Suprapubic skin (tissue), 4 donors: ENCODE data around the gene TMEM170B.

Experiments used
- EP300 ChIP-seq: sonication (generic); formaldehyde crosslinking; IDR thresholded peaks from one replicate; pipeline ENCODE4 v1.6.1; 2017; ENCODE audit warnings: antibody characterized with exemption
- POLR2AphosphoS5 ChIP-seq, 3 donors: sonication (generic); formaldehyde crosslinking; IDR thresholded peaks; one replicate each; pipeline ENCODE4 v1.6.1; 2017; ENCODE audit warnings: antibody characterized with exemption in 3 of 3
- TF ChIP-seq, protein P1 (sequence below), 2 donors: fragments of 200-600 bp in 1 of 2; fragments of 450-650 bp in 1 of 2; sonication (generic) in 1 of 2; IDR thresholded peaks; one replicate each; pipeline ENCODE4 v1.5.1; 2016 to 2019; ENCODE audit warnings: antibody characterized with exemption in 2 of 2, mild to moderate bottlenecking in 1 of 2, moderate library complexity in 1 of 2

GRCh38 chr6:11586117-11586516, 48.6 kb downstream of the TMEM170B start:
- TF ChIP-seq, protein P1, sequence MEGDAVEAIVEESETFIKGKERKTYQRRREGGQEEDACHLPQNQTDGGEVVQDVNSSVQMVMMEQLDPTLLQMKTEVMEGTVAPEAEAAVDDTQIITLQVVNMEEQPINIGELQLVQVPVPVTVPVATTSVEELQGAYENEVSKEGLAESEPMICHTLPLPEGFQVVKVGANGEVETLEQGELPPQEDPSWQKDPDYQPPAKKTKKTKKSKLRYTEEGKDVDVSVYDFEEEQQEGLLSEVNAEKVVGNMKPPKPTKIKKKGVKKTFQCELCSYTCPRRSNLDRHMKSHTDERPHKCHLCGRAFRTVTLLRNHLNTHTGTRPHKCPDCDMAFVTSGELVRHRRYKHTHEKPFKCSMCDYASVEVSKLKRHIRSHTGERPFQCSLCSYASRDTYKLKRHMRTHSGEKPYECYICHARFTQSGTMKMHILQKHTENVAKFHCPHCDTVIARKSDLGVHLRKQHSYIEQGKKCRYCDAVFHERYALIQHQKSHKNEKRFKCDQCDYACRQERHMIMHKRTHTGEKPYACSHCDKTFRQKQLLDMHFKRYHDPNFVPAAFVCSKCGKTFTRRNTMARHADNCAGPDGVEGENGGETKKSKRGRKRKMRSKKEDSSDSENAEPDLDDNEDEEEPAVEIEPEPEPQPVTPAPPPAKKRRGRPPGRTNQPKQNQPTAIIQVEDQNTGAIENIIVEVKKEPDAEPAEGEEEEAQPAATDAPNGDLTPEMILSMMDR (IDR thresholded peaks at IDR 0.05) = no peak
- TF ChIP-seq EP300 = no peak
- TF ChIP-seq POLR2AphosphoS5 (IDR thresholded peaks at IDR 0.05) = no peak
